ENCODE results near the gene VPS9D1.

DNA sequence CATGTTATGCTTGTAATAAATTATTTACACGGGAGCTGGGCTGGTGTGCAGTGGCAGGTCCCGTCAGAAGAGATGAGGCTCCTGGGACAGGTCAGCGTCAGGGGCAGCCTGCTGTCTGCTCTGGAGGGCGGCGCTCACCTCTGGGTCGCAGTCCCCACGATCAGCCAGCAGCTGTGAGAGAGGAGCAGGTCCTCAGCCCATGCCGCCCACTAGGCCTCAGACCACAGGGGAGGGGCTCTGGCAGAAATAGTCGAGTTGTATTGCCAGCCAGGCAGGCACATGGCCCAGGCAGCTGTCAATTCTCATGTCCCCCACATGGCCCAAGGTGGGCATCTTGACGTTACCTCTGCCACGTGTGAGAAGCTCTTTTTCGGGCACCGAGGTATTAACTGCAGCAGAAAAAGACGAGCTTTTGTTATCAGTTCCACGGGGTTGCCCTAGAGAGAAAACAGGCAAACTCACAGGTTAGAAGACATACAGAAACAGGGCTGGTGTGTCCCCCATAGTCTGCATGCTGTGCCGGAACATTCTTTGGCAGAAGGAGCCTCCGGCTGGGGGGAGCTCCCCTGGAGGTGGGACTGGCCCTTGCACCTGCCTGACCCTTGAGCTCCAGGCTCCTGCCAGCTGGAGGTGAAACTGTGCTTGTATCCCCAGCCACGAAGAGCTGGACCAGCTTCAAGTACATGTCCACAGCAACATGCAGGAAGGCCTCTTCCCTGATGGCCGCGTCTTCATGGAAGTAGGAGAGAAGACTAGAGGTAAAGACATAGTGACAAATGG lies 18.0 kb upstream of the VPS9D1 start:
- TF ChIP-seq, protein P1, sequence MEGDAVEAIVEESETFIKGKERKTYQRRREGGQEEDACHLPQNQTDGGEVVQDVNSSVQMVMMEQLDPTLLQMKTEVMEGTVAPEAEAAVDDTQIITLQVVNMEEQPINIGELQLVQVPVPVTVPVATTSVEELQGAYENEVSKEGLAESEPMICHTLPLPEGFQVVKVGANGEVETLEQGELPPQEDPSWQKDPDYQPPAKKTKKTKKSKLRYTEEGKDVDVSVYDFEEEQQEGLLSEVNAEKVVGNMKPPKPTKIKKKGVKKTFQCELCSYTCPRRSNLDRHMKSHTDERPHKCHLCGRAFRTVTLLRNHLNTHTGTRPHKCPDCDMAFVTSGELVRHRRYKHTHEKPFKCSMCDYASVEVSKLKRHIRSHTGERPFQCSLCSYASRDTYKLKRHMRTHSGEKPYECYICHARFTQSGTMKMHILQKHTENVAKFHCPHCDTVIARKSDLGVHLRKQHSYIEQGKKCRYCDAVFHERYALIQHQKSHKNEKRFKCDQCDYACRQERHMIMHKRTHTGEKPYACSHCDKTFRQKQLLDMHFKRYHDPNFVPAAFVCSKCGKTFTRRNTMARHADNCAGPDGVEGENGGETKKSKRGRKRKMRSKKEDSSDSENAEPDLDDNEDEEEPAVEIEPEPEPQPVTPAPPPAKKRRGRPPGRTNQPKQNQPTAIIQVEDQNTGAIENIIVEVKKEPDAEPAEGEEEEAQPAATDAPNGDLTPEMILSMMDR (IDR thresholded peaks at IDR 0.05; ENCODE audit: low read depth, low read length), result no peak
- TF ChIP-seq EZH2phosphoT487 (IDR thresholded peaks at IDR 0.05; ENCODE audit: low read depth), result no peak
